ENCODE measurements around the gene RIPK4. TPM values are rescaled to one million over a fixed set of nuclear protein-coding genes. Genes with fewer than 3 reads are reported as not detected.

RIPK4 gene
- total RNA-seq, 3 donors from 2014 or later = 5.1 to 14.8 (median 10.2) TPM

DNA sequence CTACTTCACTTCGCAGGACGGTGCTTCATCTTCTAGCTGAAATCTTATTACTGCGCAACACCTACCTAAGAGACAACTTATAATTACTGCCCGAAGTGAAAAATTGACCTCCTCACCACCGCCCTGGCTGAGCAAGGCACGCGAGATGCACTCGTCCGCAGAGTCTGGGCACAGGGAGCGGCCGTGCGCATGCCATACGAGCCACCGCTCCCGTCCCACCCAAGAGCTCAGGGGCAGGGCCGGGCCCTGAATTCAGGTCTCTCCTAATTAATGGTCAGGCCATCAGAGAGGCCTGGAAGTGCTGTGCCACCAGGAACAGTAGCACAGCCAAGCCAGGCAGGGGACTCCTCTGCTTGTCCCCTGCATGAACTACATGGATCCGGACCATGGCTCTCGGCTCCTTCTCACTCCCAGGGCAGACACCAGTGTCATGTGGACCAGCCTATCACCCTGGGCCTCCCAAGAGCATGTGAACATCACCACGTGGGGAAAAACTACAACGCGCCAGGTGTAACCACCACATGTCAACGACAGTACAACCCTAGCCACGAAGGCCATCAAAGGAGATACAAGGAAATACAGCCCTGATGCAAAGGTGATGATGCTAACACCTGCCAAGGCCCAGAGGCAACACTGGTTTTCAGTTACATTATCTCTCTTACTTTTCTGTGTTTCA, 11.5 kb downstream of the RIPK4 start:
- ATAC-seq (no peak), DNase-seq (no peak)
- Histone ChIP-seq H3K4me3 (no peak overlapping the region), H3K9me3 (no peaks in the 10 kb centered on the region), H3K36me3 (ENCODE audit: low read depth) (no peaks in the 10 kb centered on the region), H3K4me1 (ENCODE audit: low read depth) (no peaks in the 10 kb centered on the region)
- intact Hi-C loops (cut with DNase I, micrococcal nuclease) = no loop called here
- TF ChIP-seq, protein P1, sequence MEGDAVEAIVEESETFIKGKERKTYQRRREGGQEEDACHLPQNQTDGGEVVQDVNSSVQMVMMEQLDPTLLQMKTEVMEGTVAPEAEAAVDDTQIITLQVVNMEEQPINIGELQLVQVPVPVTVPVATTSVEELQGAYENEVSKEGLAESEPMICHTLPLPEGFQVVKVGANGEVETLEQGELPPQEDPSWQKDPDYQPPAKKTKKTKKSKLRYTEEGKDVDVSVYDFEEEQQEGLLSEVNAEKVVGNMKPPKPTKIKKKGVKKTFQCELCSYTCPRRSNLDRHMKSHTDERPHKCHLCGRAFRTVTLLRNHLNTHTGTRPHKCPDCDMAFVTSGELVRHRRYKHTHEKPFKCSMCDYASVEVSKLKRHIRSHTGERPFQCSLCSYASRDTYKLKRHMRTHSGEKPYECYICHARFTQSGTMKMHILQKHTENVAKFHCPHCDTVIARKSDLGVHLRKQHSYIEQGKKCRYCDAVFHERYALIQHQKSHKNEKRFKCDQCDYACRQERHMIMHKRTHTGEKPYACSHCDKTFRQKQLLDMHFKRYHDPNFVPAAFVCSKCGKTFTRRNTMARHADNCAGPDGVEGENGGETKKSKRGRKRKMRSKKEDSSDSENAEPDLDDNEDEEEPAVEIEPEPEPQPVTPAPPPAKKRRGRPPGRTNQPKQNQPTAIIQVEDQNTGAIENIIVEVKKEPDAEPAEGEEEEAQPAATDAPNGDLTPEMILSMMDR (IDR thresholded peaks at IDR 0.05) = no peak

DNA sequence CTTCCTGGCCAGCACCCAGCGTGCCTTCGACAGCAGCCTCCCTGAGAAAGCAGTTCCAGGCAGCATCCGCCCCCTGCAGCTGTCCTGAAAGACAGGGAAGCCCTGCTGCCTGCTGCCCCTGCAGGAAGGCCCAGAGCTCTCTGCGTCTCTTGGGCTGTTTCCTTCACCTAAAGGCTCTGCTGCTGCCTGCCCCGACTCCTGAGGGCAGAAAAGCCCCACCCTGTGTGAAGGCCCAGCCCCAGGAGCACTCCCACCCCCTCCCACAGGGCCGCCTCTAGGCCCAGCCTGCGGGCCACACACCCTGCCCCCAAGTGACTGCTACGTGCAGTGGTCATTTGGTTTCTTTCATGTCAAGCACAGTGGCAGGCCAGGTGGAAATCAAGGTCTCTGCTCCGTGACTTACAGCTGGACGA, 12.4 kb downstream of the RIPK4 start:
- intact Hi-C loops (cut with DNase I, micrococcal nuclease) = no loop called here
- H3K4me1 ChIP-seq (ENCODE audit: low read depth) = no peaks in the 10 kb centered on the region
- no peak for ATAC-seq
- no peak overlapping the region for H3K4me3 ChIP-seq
- TF ChIP-seq, protein P1 (IDR thresholded peaks at IDR 0.05) = no peak
- no peaks in the 10 kb centered on the region for H3K9me3 ChIP-seq
- H3K36me3 ChIP-seq (ENCODE audit: low read depth) = no peaks in the 10 kb centered on the region
- no peak for DNase-seq

DNA sequence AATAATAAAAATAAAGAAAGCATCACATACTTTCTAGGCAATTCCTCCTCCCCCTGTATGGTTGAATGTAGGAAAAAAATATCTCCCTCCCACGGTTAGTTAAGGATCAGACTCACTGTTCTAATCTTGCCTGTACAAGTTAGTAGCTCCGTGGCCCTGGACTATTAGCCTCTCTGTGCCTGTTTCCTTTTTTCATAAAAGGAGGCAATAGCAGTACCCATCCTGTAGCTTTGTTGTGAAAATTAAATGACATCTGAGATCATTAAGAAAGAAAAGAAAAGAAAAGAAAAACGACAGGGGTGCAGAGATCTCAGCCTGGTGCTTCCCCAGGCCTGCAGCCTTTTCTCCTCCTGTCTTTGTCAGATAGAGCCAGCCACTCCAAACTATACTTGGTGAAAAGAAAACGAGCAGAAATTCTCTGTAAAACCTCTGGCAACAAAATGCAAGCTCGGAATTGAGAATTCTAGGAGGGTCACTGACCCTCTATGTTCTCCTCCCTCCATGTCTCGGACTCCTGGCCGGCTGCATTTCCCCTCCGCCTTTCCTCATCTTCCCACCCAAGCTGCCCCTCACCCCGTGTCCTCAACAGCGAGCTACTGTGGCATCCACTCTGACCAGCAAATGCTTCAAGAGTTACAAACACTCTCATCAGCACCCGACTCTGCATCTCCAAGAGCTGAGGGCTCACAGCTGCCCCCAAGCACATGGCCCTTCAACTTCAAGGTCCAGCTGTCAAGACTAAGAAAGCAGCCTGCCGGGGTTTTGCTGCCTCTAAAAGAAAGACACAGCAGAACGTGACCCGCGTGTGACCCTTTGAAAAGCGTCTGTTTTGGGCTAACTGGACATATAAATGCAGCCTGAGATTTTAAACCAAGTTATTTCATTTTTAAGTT, 13.6 kb downstream of the RIPK4 start:
- Histone ChIP-seq H3K4me1 (ENCODE audit: low read depth) (no peaks in the 10 kb centered on the region), H3K9me3 (no peaks in the 10 kb centered on the region), H3K4me3 (no peak overlapping the region), H3K36me3 (ENCODE audit: low read depth) (no peaks in the 10 kb centered on the region)
- DNase-seq (no peak), ATAC-seq (no peak)
- intact Hi-C loops (cut with DNase I, micrococcal nuclease) = no loop called here
- TF ChIP-seq, protein P1 (IDR thresholded peaks at IDR 0.05) = no peak

DNA sequence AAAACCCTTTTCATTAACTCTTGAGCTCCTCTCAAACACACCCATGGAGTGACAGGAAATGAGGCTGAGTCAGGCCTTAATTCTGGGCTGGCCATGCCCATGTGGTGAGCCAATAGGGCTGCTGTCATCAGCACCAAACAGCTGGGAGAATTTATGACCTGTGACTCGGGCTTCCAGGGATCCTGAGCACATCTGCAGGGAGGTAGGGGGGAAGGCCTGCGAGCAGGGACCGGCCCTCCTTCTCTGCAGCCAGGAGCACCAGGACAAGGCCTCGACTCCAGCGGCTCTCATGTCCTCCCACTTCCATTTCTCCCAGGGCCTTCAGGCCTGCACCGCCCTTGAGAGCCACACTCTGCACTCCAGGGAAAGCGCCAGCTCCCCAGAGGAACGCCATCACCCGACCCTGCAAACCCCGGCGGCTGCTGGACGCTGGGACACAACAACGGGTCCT, 14.6 kb downstream of the RIPK4 start:
- TF ChIP-seq, protein P1 (IDR thresholded peaks at IDR 0.05) = no peak
- Histone ChIP-seq H3K36me3 (ENCODE audit: low read depth) (no peaks in the 10 kb centered on the region), H3K9me3 (no peaks in the 10 kb centered on the region), H3K4me3 (no peak overlapping the region), H3K4me1 (ENCODE audit: low read depth) (no peaks in the 10 kb centered on the region)
- peak; percentile 57 for ATAC-seq
- intact Hi-C loops (cut with DNase I, micrococcal nuclease) = no loop called here
- peak in 1 of 3 donors; percentile 32 for DNase-seq

DNA sequence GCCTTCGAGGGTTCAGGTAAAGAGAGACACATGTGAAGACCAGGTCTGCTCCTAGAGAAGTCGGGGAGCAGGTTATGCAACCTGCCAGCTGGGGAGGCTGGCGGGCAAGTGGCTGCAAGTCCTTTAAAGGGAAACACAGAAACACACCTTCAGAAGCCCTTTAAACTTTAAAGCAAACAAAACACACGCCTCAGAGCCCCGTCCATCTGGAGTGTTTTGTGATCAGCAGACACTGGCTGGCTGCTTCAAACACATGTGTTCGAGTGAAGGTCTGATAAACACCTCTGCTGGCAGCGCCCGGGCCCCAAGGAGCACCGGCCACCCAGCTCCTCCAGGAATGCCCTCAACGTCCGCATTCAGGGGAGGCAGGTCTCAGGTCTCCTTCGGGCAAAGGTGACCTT, 15.2 kb downstream of the RIPK4 start:
- no peaks in the 10 kb centered on the region for H3K36me3 ChIP-seq (ENCODE audit: low read depth)
- H3K4me1 ChIP-seq (ENCODE audit: low read depth) = no peaks in the 10 kb centered on the region
- intact Hi-C loops (cut with DNase I, micrococcal nuclease) = no loop called here
- no peak overlapping the region for H3K4me3 ChIP-seq
- DNase-seq = peak in 1 of 3 donors; percentile 33
- peak; percentile 52 for ATAC-seq
- TF ChIP-seq, protein P1 (IDR thresholded peaks at IDR 0.05) = no peak
- no peaks in the 10 kb centered on the region for H3K9me3 ChIP-seq

All from mucosa of descending colon (tissue), 3 donors.